Measurements from ENCODE around the gene ANKRD10. TPM values are rescaled to one million over a fixed set of nuclear protein-coding genes. Genes with fewer than 3 reads are reported as not detected.

ANKRD10 gene
- total RNA-seq, 1 donor from 2014 or later, result 157 TPM

GRCh38 chr13:110836605-110836903, 78.3 kb downstream of the ANKRD10 start:
- Histone ChIP-seq H3K9me3 (ENCODE audit: insufficient read depth, low read depth, low read length) (no peaks in the 10 kb centered on the region), H3K4me3 (ENCODE audit: insufficient read depth, low read depth, low read length) (no peak overlapping the region), H3K79me2 (ENCODE audit: insufficient read depth, low read length) (no peaks in the 10 kb centered on the region), H3K4me2 (ENCODE audit: low read length) (no peak overlapping the region), H4K20me1 (ENCODE audit: insufficient read depth, low read length) (no peaks in the 10 kb centered on the region), H3K27me3 (ENCODE audit: insufficient read depth, low read length) (peaks cover 12% of the 10 kb centered on the region), H3K9ac (ENCODE audit: low read length) (no peak overlapping the region), H3K4me1 (ENCODE audit: insufficient read depth, low read length) (peaks cover 4% of the 10 kb centered on the region), H3K36me3 (ENCODE audit: insufficient read depth, low read length) (no peaks in the 10 kb centered on the region), H3K27ac (ENCODE audit: low read depth, low read length) (no peak overlapping the region), H2AFZ (ENCODE audit: low read depth, low read length) (no peak overlapping the region)
- TF ChIP-seq CTCF (IDR thresholded peaks at IDR 0.05; ENCODE audit: insufficient read depth, low read depth, low read length) (no peak), EZH2 (IDR thresholded peaks at IDR 0.05; ENCODE audit: insufficient read depth, low read length) (no peak)
- Mint-ChIP-seq H3K27me3 (ENCODE audit: low read depth, unreplicated experiment) (peaks cover 7% of the 10 kb centered on the region), H3K36me3 (ENCODE audit: low read depth, unreplicated experiment) (no peaks in the 10 kb centered on the region), H3K9me3 (ENCODE audit: unreplicated experiment) (peaks cover 3% of the 10 kb centered on the region), H3K27ac (ENCODE audit: unreplicated experiment) (no peak overlapping the region), H3K4me1 (ENCODE audit: low read depth, unreplicated experiment) (peaks cover 18% of the 10 kb centered on the region), H3K4me3 (ENCODE audit: unreplicated experiment) (no peak overlapping the region)
- DNase-seq (ENCODE audit: low read depth) (no peak), FAIRE-seq (no peak)

GRCh38 chr13:110835721-110836604, 78.9 kb downstream of the ANKRD10 start:
- Histone ChIP-seq H3K27me3 (ENCODE audit: insufficient read depth, low read length) (peaks cover 12% of the 10 kb centered on the region), H4K20me1 (ENCODE audit: insufficient read depth, low read length) (no peaks in the 10 kb centered on the region), H2AFZ (ENCODE audit: low read depth, low read length) (no peak overlapping the region), H3K36me3 (ENCODE audit: insufficient read depth, low read length) (no peaks in the 10 kb centered on the region), H3K4me2 (ENCODE audit: low read length) (no peak overlapping the region), H3K79me2 (ENCODE audit: insufficient read depth, low read length) (no peaks in the 10 kb centered on the region), H3K27ac (ENCODE audit: low read depth, low read length) (no peak overlapping the region), H3K4me3 (ENCODE audit: insufficient read depth, low read depth, low read length) (no peak overlapping the region), H3K9ac (ENCODE audit: low read length) (no peak overlapping the region), H3K9me3 (ENCODE audit: insufficient read depth, low read depth, low read length) (no peaks in the 10 kb centered on the region), H3K4me1 (ENCODE audit: insufficient read depth, low read length) (peaks cover 4% of the 10 kb centered on the region)
- no peak for DNase-seq (ENCODE audit: low read depth)
- peak overlapping the region; percentile 12 for H3K4me3 Mint-ChIP-seq (ENCODE audit: unreplicated experiment)
- peaks cover 10% of the 10 kb centered on the region for H3K27me3 Mint-ChIP-seq (ENCODE audit: low read depth, unreplicated experiment)
- FAIRE-seq, result no peak
- H3K4me1 Mint-ChIP-seq (ENCODE audit: low read depth, unreplicated experiment), result peaks cover 18% of the 10 kb centered on the region
- no peak overlapping the region for H3K27ac Mint-ChIP-seq (ENCODE audit: unreplicated experiment)
- no peak for TF ChIP-seq EZH2 (IDR thresholded peaks at IDR 0.05; ENCODE audit: insufficient read depth, low read length)
- TF ChIP-seq CTCF (IDR thresholded peaks at IDR 0.05; ENCODE audit: insufficient read depth, low read depth, low read length), result no peak
- H3K9me3 Mint-ChIP-seq (ENCODE audit: unreplicated experiment), result no peaks in the 10 kb centered on the region
- no peaks in the 10 kb centered on the region for H3K36me3 Mint-ChIP-seq (ENCODE audit: low read depth, unreplicated experiment)

GRCh38 chr13:110834572-110834971, 80.3 kb downstream of the ANKRD10 start:
- no peak overlapping the region for H3K9ac ChIP-seq (ENCODE audit: low read length)
- Mint-ChIP-seq H3K4me1 (ENCODE audit: low read depth, unreplicated experiment) (peaks cover 18% of the 10 kb centered on the region), H3K36me3 (ENCODE audit: low read depth, unreplicated experiment) (no peaks in the 10 kb centered on the region), H3K4me3 (ENCODE audit: unreplicated experiment) (no peak overlapping the region), H3K27ac (ENCODE audit: unreplicated experiment) (no peak overlapping the region), H3K27me3 (ENCODE audit: low read depth, unreplicated experiment) (peaks cover 14% of the 10 kb centered on the region), H3K9me3 (ENCODE audit: unreplicated experiment) (no peaks in the 10 kb centered on the region)
- no peak overlapping the region for H3K4me3 ChIP-seq (ENCODE audit: insufficient read depth, low read depth, low read length)
- no peak for DNase-seq (ENCODE audit: low read depth)
- no peaks in the 10 kb centered on the region for H3K36me3 ChIP-seq (ENCODE audit: insufficient read depth, low read length)
- no peaks in the 10 kb centered on the region for H3K79me2 ChIP-seq (ENCODE audit: insufficient read depth, low read length)
- H3K4me2 ChIP-seq (ENCODE audit: low read length), result no peak overlapping the region
- peaks cover 12% of the 10 kb centered on the region for H3K27me3 ChIP-seq (ENCODE audit: insufficient read depth, low read length)
- TF ChIP-seq EZH2 (IDR thresholded peaks at IDR 0.05; ENCODE audit: insufficient read depth, low read length), result no peak
- TF ChIP-seq CTCF (IDR thresholded peaks at IDR 0.05; ENCODE audit: insufficient read depth, low read depth, low read length), result no peak
- no peak for FAIRE-seq
- no peaks in the 10 kb centered on the region for H3K9me3 ChIP-seq (ENCODE audit: insufficient read depth, low read depth, low read length)
- H4K20me1 ChIP-seq (ENCODE audit: insufficient read depth, low read length), result no peaks in the 10 kb centered on the region
- H3K27ac ChIP-seq (ENCODE audit: low read depth, low read length), result no peak overlapping the region
- H3K4me1 ChIP-seq (ENCODE audit: insufficient read depth, low read length), result peaks cover 4% of the 10 kb centered on the region
- no peak overlapping the region for H2AFZ ChIP-seq (ENCODE audit: low read depth, low read length)
